Neuronal stem cell (in vitro differentiated cells): ENCODE data around the gene QRICH1.
A peak's percentile ranks its signal among the peaks of the same experiment; 100 is the strongest.

Source experiments
- DNase-seq: peaks from one replicate; pipeline ENCODE4 v3.0.0-alpha.2; 2013; ENCODE audit warnings: low spot score
- H2AFZ ChIP-seq: one replicate; pipeline ENCODE4 v1.6.1; 2013; ENCODE audit warnings: mild to moderate bottlenecking, low read length, inconsistent platforms
- H2AK5ac ChIP-seq: 2 replicates; pipeline ENCODE4 v1.6.1; 2013; ENCODE audit warnings: low read depth, mild to moderate bottlenecking, inconsistent platforms, low read length, moderate library complexity, mixed read lengths
- H2BK120ac ChIP-seq: 2 replicates; pipeline ENCODE4 v1.6.1; 2013; ENCODE audit warnings: low read depth, mild to moderate bottlenecking, inconsistent platforms, low read length, moderate library complexity, mixed read lengths
- H2BK12ac ChIP-seq: one replicate; pipeline ENCODE4 v1.6.1; 2013; ENCODE audit warnings: low read length, inconsistent platforms
- H2BK15ac ChIP-seq: 2 replicates; pipeline ENCODE4 v1.6.1; 2013; ENCODE audit warnings: mild to moderate bottlenecking, low read length, inconsistent platforms, mixed read lengths
- H2BK5ac ChIP-seq: one replicate; pipeline ENCODE4 v1.6.1; 2013; ENCODE audit warnings: inconsistent platforms, mild to moderate bottlenecking, low read length, moderate library complexity
- H3K14ac ChIP-seq: one replicate; pipeline ENCODE4 v1.6.1; 2013; ENCODE audit warnings: low read length, inconsistent platforms
- H3K18ac ChIP-seq: 2 replicates; pipeline ENCODE4 v1.6.1; 2013; ENCODE audit warnings: low read length, inconsistent platforms
- H3K23ac ChIP-seq: 2 replicates; pipeline ENCODE4 v1.6.1; 2013; ENCODE audit warnings: low read depth, mild to moderate bottlenecking, mixed read lengths, low read length, inconsistent platforms; ENCODE audit not compliant: poor library complexity
- H3K27ac ChIP-seq: replicated peaks from 3 replicates; pipeline ENCODE4 v1.5.1; 2013; ENCODE audit warnings: low read length, inconsistent platforms
- H3K27me3 ChIP-seq, 3 experiments: 2 replicates each; pipeline ENCODE4 v1.6.1; 2013; ENCODE audit warnings: low read length in 3 of 3, mild to moderate bottlenecking in 2 of 3, inconsistent platforms in 1 of 3, low read depth in 1 of 3, mixed read lengths in 1 of 3, moderate library complexity in 1 of 3; ENCODE audit not compliant: control insufficient read depth in 3 of 3, insufficient read depth in 3 of 3
- H3K36me3 ChIP-seq, 2 donors: replicated peaks in 1 of 2; 2 replicates each; pipeline ENCODE4 v1.6.1; 2013; ENCODE audit warnings: low read length in 2 of 2; ENCODE audit not compliant: control insufficient read depth in 2 of 2, insufficient read depth in 2 of 2
- H3K4ac ChIP-seq: 2 replicates; pipeline ENCODE4 v1.6.1; 2013; ENCODE audit warnings: inconsistent platforms, mild to moderate bottlenecking, low read length, moderate library complexity
- H3K4me1 ChIP-seq, 2 donors: 1 replicate in 1 of 2; 2 replicates in 1 of 2; pipeline ENCODE4 v1.6.1; 2013; ENCODE audit warnings: low read length in 2 of 2, low read depth in 1 of 2; ENCODE audit not compliant: control insufficient read depth in 2 of 2, insufficient read depth in 1 of 2
- H3K4me2 ChIP-seq: one replicate; pipeline ENCODE4 v1.6.1; 2013; ENCODE audit warnings: mild to moderate bottlenecking, low read length, inconsistent platforms; ENCODE audit not compliant: insufficient read depth, poor library complexity, severe bottlenecking
- H3K4me3 ChIP-seq, 2 donors: 2 replicates each; pipeline ENCODE4 v1.5.1; 2013; ENCODE audit warnings: low read length in 2 of 2, mild to moderate bottlenecking in 2 of 2, inconsistent platforms in 1 of 2, moderate library complexity in 1 of 2
- H3K79me1 ChIP-seq: one replicate; pipeline ENCODE4 v1.6.1; 2013; ENCODE audit warnings: low read depth, mild to moderate bottlenecking, inconsistent platforms, low read length, moderate library complexity
- H3K9ac ChIP-seq: one replicate; pipeline ENCODE4 v1.6.1; 2013; ENCODE audit warnings: mild to moderate bottlenecking, low read depth, low read length, inconsistent platforms; ENCODE audit not compliant: poor library complexity
- H3K9me3 ChIP-seq, 2 donors: replicated peaks in 1 of 2; 2 replicates each; pipeline versions ENCODE3 to v1.6.1; 2013; ENCODE audit warnings: low read length in 2 of 2, mild to moderate bottlenecking in 2 of 2, inconsistent platforms in 1 of 2, low read depth in 1 of 2, mixed read lengths in 1 of 2, moderate library complexity in 1 of 2; ENCODE audit not compliant: control insufficient read depth in 2 of 2, insufficient read depth in 1 of 2
- H4K8ac ChIP-seq: one replicate; pipeline ENCODE4 v1.6.1; 2013; ENCODE audit warnings: low read depth, mild to moderate bottlenecking, inconsistent platforms, low read length, moderate library complexity
- H4K91ac ChIP-seq: one replicate; pipeline ENCODE4 v1.6.1; 2013; ENCODE audit warnings: low read length, low read depth, mild to moderate bottlenecking, inconsistent platforms; ENCODE audit not compliant: poor library complexity
- WGBS, 2 donors: extraction: QIAGEN DNeasy Blood & Tissue Kit; methylation state at CpG; one replicate each; pipeline ENCODE4 v1.1.7; 2013; ENCODE audit warnings: missing lambda C conversion rate in 2 of 2, mixed read lengths in 1 of 2; ENCODE audit not compliant: insufficient read length in 2 of 2, insufficient replicate concordance in 1 of 2; ENCODE audit errors: extremely low coverage in 2 of 2; 5-methylcytosine and 5-hydroxymethylcytosine counted together

QRICH1 gene

GRCh38 chr3:49007068-49007770 lies 86.7 kb downstream of the QRICH1 start, which contains the start of gene WDR6:
Gene WDR6, plus strand, starts transcription at chr3:49007391. Its CDS starts 41 bp downstream, at chr3:49007432.
- Histone ChIP-seq H2AK5ac (peak within 1 kb of the TSS; percentile 97), H3K9ac (peak within 1 kb of the TSS; percentile 100)

GRCh38 chr3:49006408-49007067 lies 87.3 kb downstream of the QRICH1 start:
- peak overlapping the region; percentile 83 to 97 for H3K4me3 ChIP-seq
- peak overlapping the region; percentile 88 for H2BK120ac ChIP-seq
- H2BK15ac ChIP-seq, result peak overlapping the region; percentile 92
- DNase-seq, result no peak
- peak overlapping the region; percentile 97 for H3K4me2 ChIP-seq
- peak overlapping the region; percentile 95 for H3K18ac ChIP-seq
- no peaks in the 10 kb centered on the region for H3K27me3 ChIP-seq
- no peaks in the 10 kb centered on the region for H3K9me3 ChIP-seq
- H2AFZ ChIP-seq, result peak overlapping the region; percentile 89
- no peak overlapping the region for H2BK5ac ChIP-seq
- H3K27ac ChIP-seq, result no peak overlapping the region
- H4K8ac ChIP-seq, result no peak overlapping the region
- peaks cover 12% of the 10 kb centered on the region for H3K79me1 ChIP-seq
- H3K14ac ChIP-seq, result no peak overlapping the region
- peak overlapping the region; percentile 43 for H2BK12ac ChIP-seq
- H3K23ac ChIP-seq, result peak overlapping the region; percentile 95
- peaks cover 9 to 29% of the 10 kb centered on the region in 2 donors for H3K36me3 ChIP-seq
- H2AK5ac ChIP-seq, result peak overlapping the region; percentile 97
- peak overlapping the region; percentile 95 for H3K9ac ChIP-seq
- H3K4ac ChIP-seq, result peak overlapping the region; percentile 39
- no CpG with 5 or more reads among the region's 32 CpGs for WGBS, 2 donors
- H4K91ac ChIP-seq, result peak overlapping the region; percentile 79
- peaks cover 13 to 15% of the 10 kb centered on the region in 2 donors for H3K4me1 ChIP-seq

More at GRCh38 chr3:49007068-49007770, 86.7 kb downstream of the QRICH1 start, which contains the start of gene WDR6:
- H3K9me3 ChIP-seq, result no peaks in the 10 kb centered on the region
- peak within 1 kb of the TSS; percentile 97 for H3K14ac ChIP-seq
- peak within 1 kb of the TSS; percentile 99 for H3K18ac ChIP-seq
- peaks cover 15 to 35% of the 10 kb centered on the region in 2 donors for H3K36me3 ChIP-seq
- no peak within 1 kb of the TSS for H4K8ac ChIP-seq
- no CpG with 5 or more reads among the region's 65 CpGs for WGBS, 2 donors
- H3K27ac ChIP-seq, result peak within 1 kb of the TSS; percentile 95
- H2BK120ac ChIP-seq, result peak within 1 kb of the TSS; percentile 88
- H3K4me3 ChIP-seq, result peak within 1 kb of the TSS; percentile 83 to 97
- peaks cover 13 to 15% of the 10 kb centered on the region in 2 donors for H3K4me1 ChIP-seq
- peak; percentile 96 for DNase-seq
- H2BK5ac ChIP-seq, result peak within 1 kb of the TSS; percentile 94
- H4K91ac ChIP-seq, result peak within 1 kb of the TSS; percentile 99
- H2AFZ ChIP-seq, result peak within 1 kb of the TSS; percentile 89
- H3K79me1 ChIP-seq, result peaks cover 17% of the 10 kb centered on the region
- H3K23ac ChIP-seq, result peak within 1 kb of the TSS; percentile 95
- no peaks in the 10 kb centered on the region for H3K27me3 ChIP-seq
- peak within 1 kb of the TSS; percentile 92 for H2BK15ac ChIP-seq
- H2BK12ac ChIP-seq, result peak within 1 kb of the TSS; percentile 43
- H3K4me2 ChIP-seq, result peak within 1 kb of the TSS; percentile 97
- H3K4ac ChIP-seq, result peak within 1 kb of the TSS; percentile 96

GRCh38 chr3:49005998-49006397 lies 87.9 kb downstream of the QRICH1 start:
- no peak overlapping the region for H3K27ac ChIP-seq
- H2BK15ac ChIP-seq, result no peak overlapping the region
- no peak overlapping the region for H3K4me2 ChIP-seq
- no peak for DNase-seq
- H3K4me1 ChIP-seq, result peaks cover 13 to 15% of the 10 kb centered on the region in 2 donors
- H4K91ac ChIP-seq, result no peak overlapping the region
- WGBS, 2 donors, result no CpG with 5 or more reads among the region's 5 CpGs
- no peak overlapping the region for H3K4ac ChIP-seq
- no peak overlapping the region for H2AFZ ChIP-seq
- peak overlapping the region; percentile 0 for H2AK5ac ChIP-seq
- H2BK120ac ChIP-seq, result no peak overlapping the region
- H2BK5ac ChIP-seq, result no peak overlapping the region
- no peak overlapping the region for H3K14ac ChIP-seq
- peaks cover 6 to 23% of the 10 kb centered on the region in 2 donors for H3K36me3 ChIP-seq
- H3K9ac ChIP-seq, result no peak overlapping the region
- peak overlapping the region in 1 of 2 donors; percentile 83 for H3K4me3 ChIP-seq
- H2BK12ac ChIP-seq, result no peak overlapping the region
- no peak overlapping the region for H3K23ac ChIP-seq
- H3K18ac ChIP-seq, result no peak overlapping the region
- H3K27me3 ChIP-seq, result no peaks in the 10 kb centered on the region
- no peaks in the 10 kb centered on the region for H3K9me3 ChIP-seq
- H4K8ac ChIP-seq, result no peak overlapping the region
- H3K79me1 ChIP-seq, result peaks cover 10% of the 10 kb centered on the region

- Histone ChIP-seq H3K9ac (peak overlapping the region; percentile 39), H3K36me3 (peaks cover 6 to 21% of the 10 kb centered on the region in 2 donors), H3K9me3 (no peaks in the 10 kb centered on the region), H2BK15ac (no peak overlapping the region), H3K4ac (no peak overlapping the region), H3K14ac (no peak overlapping the region), H3K4me3 (no peak overlapping the region), H2BK120ac (no peak overlapping the region), H3K27ac (no peak overlapping the region), H3K27me3 (no peaks in the 10 kb centered on the region), H3K79me1 (peaks cover 10% of the 10 kb centered on the region), H2BK5ac (no peak overlapping the region), H3K4me1 (peaks cover 13 to 15% of the 10 kb centered on the region in 2 donors), H2AK5ac (no peak overlapping the region), H4K91ac (no peak overlapping the region), H3K23ac (peak overlapping the region; percentile 28), H2BK12ac (no peak overlapping the region), H3K4me2 (no peak overlapping the region), H2AFZ (no peak overlapping the region), H4K8ac (no peak overlapping the region), H3K18ac (no peak overlapping the region)
- no peak for DNase-seq
- WGBS, 2 donors, result no CpG with 5 or more reads among the region's 3 CpGs
These were observed 88.6 kb downstream of the QRICH1 start for GRCh38 chr3:49005303-49005680.
